Measurements from ENCODE around the gene ZNF341. TPM values are rescaled to one million over a fixed set of nuclear protein-coding genes. Genes with fewer than 3 reads are reported as not detected.
"Not testable (repeated sequence)": the region's sequence is repeated elsewhere in the genome, so short reads cannot be mapped to it uniquely, and the experiment has no call there.

The ZNF341 gene
- total RNA-seq, 1 donor from 2014 or later: 3.4 TPM

DNA sequence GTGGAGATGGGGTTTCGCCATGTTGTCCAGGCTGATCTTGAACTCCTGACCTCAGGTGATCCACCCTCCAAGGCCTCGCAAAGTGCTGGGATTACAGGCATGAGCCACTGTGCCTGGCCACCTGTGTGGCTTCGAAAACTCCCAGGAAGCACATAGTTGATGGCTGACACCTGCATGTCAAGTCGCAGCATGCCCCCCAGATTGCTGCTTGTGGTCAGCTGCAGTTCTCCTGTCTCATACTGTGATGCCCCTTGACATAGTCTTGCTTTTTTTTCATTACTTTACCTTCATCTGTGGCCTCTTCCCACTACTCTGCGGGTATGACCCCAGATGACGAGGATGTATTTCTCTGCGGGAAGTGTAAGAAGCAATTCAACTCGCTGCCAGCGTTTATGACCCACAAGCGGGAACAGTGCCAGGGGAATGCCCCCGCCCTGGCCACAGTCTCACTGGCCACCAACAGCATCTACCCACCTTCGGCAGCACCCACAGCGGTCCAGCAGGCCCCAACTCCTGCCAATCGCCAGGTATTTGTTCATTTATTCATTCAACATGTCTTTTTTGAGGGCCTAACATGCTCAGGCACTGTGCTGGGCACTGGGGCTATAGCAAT is 13.1 kb downstream of the ZNF341 start:
- DNase-seq (ENCODE audit: extremely low spot score, unreplicated experiment): no peak
- Mint-ChIP-seq H3K4me3 (ENCODE audit: unreplicated experiment) (no peak overlapping the region), H3K27ac (ENCODE audit: unreplicated experiment) (no peak overlapping the region), H3K27me3 (ENCODE audit: unreplicated experiment) (no peaks in the 10 kb centered on the region), H3K4me1 (ENCODE audit: unreplicated experiment) (peaks cover 3% of the 10 kb centered on the region), H3K36me3 (ENCODE audit: unreplicated experiment) (peaks cover 7% of the 10 kb centered on the region), H3K9me3 (ENCODE audit: unreplicated experiment) (no peaks in the 10 kb centered on the region)
- TF ChIP-seq, protein P1, sequence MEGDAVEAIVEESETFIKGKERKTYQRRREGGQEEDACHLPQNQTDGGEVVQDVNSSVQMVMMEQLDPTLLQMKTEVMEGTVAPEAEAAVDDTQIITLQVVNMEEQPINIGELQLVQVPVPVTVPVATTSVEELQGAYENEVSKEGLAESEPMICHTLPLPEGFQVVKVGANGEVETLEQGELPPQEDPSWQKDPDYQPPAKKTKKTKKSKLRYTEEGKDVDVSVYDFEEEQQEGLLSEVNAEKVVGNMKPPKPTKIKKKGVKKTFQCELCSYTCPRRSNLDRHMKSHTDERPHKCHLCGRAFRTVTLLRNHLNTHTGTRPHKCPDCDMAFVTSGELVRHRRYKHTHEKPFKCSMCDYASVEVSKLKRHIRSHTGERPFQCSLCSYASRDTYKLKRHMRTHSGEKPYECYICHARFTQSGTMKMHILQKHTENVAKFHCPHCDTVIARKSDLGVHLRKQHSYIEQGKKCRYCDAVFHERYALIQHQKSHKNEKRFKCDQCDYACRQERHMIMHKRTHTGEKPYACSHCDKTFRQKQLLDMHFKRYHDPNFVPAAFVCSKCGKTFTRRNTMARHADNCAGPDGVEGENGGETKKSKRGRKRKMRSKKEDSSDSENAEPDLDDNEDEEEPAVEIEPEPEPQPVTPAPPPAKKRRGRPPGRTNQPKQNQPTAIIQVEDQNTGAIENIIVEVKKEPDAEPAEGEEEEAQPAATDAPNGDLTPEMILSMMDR (IDR thresholded peaks at IDR 0.05): no peak

DNA sequence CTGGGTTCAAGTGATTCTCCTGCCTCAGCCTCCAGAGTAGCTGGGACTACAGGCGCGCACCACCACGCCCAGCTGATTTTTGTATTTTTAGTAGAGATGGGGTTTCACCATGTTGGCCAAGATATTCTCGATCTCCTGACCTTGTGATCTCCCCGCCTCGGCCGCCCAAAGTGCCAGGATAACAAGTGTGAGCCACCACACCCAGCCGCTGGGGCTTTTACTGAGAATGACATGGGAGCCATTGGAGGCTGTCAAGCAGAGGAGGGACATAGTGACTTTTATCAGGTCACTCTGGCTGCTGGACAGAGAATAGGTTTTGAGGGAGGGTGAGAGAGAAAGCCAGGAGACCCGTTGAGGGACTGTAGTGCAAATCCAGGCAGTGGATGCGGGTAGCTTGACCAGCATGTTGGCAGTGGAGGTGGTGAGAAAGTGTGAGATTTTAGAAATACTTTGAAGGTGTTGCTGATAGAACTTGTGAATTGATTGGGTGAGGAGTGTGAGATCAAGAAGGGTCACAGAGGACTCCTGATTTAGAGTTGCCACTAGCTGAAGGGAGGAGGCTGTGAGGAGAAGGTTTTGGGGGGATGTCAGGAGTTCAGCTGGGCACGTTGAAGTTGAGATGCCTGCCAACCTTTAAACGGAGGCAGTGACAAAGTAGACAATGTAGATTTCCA is 14.7 kb downstream of the ZNF341 start:
- Mint-ChIP-seq H3K4me1 (ENCODE audit: unreplicated experiment) (peaks cover 3% of the 10 kb centered on the region), H3K9me3 (ENCODE audit: unreplicated experiment) (no peaks in the 10 kb centered on the region), H3K27ac (ENCODE audit: unreplicated experiment) (no peak overlapping the region), H3K36me3 (ENCODE audit: unreplicated experiment) (peaks cover 7% of the 10 kb centered on the region), H3K27me3 (ENCODE audit: unreplicated experiment) (no peaks in the 10 kb centered on the region), H3K4me3 (ENCODE audit: unreplicated experiment) (no peak overlapping the region)
- TF ChIP-seq, protein P1 (IDR thresholded peaks at IDR 0.05): no peak
- DNase-seq (ENCODE audit: extremely low spot score, unreplicated experiment): no peak

DNA sequence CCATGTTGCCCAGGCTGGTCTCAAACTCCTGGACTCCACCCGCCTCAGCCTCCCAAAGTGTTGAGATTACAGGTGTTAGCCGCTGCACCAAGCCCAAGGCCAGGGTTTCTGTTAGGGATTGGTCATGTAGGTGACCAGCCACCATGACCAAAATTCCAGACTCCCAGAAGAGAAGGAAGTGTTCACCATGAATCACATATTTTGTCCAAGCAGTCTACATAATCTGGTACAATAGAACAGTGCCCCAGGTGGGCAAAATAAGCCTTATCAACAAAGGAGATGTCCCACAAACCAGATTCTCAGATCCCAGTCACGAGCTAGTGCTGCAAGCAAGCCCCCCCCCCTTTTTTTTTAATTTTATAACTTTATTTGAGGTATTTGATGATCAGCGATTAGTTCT is 20.0 kb downstream of the ZNF341 start:
- no peaks in the 10 kb centered on the region for H3K4me1 Mint-ChIP-seq (ENCODE audit: unreplicated experiment)
- no peaks in the 10 kb centered on the region for H3K9me3 Mint-ChIP-seq (ENCODE audit: unreplicated experiment)
- no peak for DNase-seq (ENCODE audit: extremely low spot score, unreplicated experiment)
- H3K36me3 Mint-ChIP-seq (ENCODE audit: unreplicated experiment): peaks cover 5% of the 10 kb centered on the region
- H3K4me3 Mint-ChIP-seq (ENCODE audit: unreplicated experiment): no peak overlapping the region
- TF ChIP-seq, protein P1 (IDR thresholded peaks at IDR 0.05): no peak
- no peaks in the 10 kb centered on the region for H3K27me3 Mint-ChIP-seq (ENCODE audit: unreplicated experiment)
- no peak overlapping the region for H3K27ac Mint-ChIP-seq (ENCODE audit: unreplicated experiment)

DNA sequence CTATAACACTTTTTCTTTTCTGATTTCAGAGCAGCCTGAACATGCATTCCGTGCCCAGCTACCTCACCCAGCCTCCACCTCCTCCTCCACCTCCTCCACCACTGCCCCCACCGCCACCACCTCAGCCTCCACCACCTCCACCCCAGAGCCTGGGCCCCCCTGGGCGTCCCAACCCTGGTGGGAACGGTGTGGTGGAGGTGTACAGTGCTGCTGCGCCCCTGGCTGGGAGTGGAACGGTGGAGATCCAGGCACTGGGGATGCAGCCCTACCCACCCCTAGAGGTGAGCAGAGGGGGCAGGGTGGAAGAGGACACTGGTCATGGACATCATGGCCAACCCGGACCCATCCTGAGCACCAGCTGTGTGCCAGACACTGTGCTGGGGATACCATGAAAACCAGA is 21.3 kb downstream of the ZNF341 start:
- H3K27me3 Mint-ChIP-seq (ENCODE audit: unreplicated experiment): no peaks in the 10 kb centered on the region
- peaks cover 15% of the 10 kb centered on the region for H3K36me3 Mint-ChIP-seq (ENCODE audit: unreplicated experiment)
- DNase-seq (ENCODE audit: extremely low spot score, unreplicated experiment): no peak
- TF ChIP-seq, protein P1 (IDR thresholded peaks at IDR 0.05): no peak
- H3K4me1 Mint-ChIP-seq (ENCODE audit: unreplicated experiment): no peaks in the 10 kb centered on the region
- no peak overlapping the region for H3K27ac Mint-ChIP-seq (ENCODE audit: unreplicated experiment)
- H3K4me3 Mint-ChIP-seq (ENCODE audit: unreplicated experiment): no peak overlapping the region
- peaks cover 7% of the 10 kb centered on the region for H3K9me3 Mint-ChIP-seq (ENCODE audit: unreplicated experiment)

DNA sequence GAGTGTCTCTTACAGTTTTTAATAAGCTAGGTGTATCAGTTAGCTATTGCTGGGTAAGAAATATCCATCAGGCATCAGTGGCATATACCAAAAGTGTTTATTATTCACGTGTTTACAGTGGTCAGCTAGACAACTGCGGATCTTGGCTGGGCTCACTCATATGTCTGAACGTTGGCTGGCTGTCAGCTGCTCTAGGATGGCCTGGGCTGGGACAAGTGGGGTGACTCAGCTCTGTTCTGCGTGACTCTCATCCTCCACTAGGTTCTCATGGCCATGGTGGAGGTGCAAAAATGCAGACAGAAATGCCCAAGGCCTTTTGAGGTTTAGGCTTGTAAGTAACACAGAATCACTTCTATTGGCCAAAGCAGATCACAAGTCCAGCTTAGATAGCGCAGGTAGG is 22.0 kb downstream of the ZNF341 start:
- Mint-ChIP-seq H3K27ac (ENCODE audit: unreplicated experiment) (no peak overlapping the region), H3K27me3 (ENCODE audit: unreplicated experiment) (no peaks in the 10 kb centered on the region), H3K4me3 (ENCODE audit: unreplicated experiment) (no peak overlapping the region), H3K36me3 (ENCODE audit: unreplicated experiment) (peaks cover 15% of the 10 kb centered on the region), H3K4me1 (ENCODE audit: unreplicated experiment) (no peaks in the 10 kb centered on the region), H3K9me3 (ENCODE audit: unreplicated experiment) (peaks cover 7% of the 10 kb centered on the region)
- DNase-seq (ENCODE audit: extremely low spot score, unreplicated experiment): no peak
- TF ChIP-seq, protein P1 (IDR thresholded peaks at IDR 0.05): no peak

DNA sequence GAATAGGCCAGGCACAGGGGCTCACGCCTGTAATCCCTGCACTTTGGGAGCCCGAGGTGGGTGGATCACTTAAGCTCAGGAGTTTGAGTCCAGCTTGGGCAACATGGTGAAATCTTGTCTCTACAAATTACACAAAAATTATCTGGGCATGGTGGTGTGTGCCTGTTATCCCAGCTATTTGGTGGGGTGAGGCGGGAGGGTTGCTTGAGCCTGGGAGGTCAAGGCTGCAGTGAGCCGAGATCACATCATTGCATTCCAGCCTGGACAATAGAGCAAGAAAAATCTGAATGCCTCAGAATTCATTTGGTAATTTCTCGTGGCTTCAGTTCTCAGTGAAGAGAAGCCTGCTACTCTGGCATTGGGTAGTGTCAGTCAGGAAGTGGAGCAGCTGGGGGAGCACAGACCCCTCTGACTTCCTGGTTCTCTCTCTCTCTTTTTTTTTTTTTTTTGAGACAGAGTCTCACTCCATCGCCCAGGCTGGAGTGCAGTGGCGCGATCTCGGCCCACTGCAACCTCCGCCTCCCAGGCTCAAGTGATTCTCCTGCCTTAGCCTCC is 24.2 kb downstream of the ZNF341 start:
- not testable (repeated sequence) for H3K27ac Mint-ChIP-seq (ENCODE audit: unreplicated experiment); H3K9me3 Mint-ChIP-seq (ENCODE audit: unreplicated experiment)

More for the DNA sequence above, 24.2 kb downstream of the ZNF341 start:
- peaks cover 15% of the 10 kb centered on the region for H3K36me3 Mint-ChIP-seq (ENCODE audit: unreplicated experiment)
- not testable (repeated sequence) for H3K27me3 Mint-ChIP-seq (ENCODE audit: unreplicated experiment); H3K4me3 Mint-ChIP-seq (ENCODE audit: unreplicated experiment); DNase-seq (ENCODE audit: extremely low spot score, unreplicated experiment); H3K4me1 Mint-ChIP-seq (ENCODE audit: unreplicated experiment)

Measured in osteocyte (in vitro differentiated cells).